HepG2 (cell line): ENCODE results near the gene PSMA7. TPM values are rescaled to one million over a fixed set of nuclear protein-coding genes. Genes with fewer than 3 reads are reported as not detected.

ENCODE experiments used
- ADNP ChIP-seq: sonication (generic); formaldehyde crosslinking; IDR thresholded peaks from 2 replicates; pipeline ENCODE4 v1.4.0; 2020; ENCODE audit warnings: missing genetic modification reagents
- AKNA ChIP-seq: sonication (generic); formaldehyde crosslinking; IDR thresholded peaks from 2 replicates; pipeline ENCODE4 v1.4.0; 2020; ENCODE audit warnings: missing genetic modification reagents, borderline replicate concordance
- ATF2 ChIP-seq: sonication (generic); formaldehyde crosslinking; IDR thresholded peaks from 2 replicates; pipeline ENCODE4 v1.4.0; 2020; ENCODE audit warnings: missing genetic modification reagents
- ELF3 ChIP-seq: IDR thresholded peaks from 2 replicates; pipeline ENCODE4 v1.6.1; 2016; ENCODE audit warnings: missing genetic modification reagents, missing compliant biosample characterization
- IKZF4 ChIP-seq: sonication (generic); formaldehyde crosslinking; IDR thresholded peaks from 2 replicates; pipeline ENCODE4 v1.5.1; 2020; ENCODE audit warnings: borderline replicate concordance, mild to moderate bottlenecking, low read depth, missing genetic modification reagents; ENCODE audit errors: not compliant biosample characterization
- MAZ ChIP-seq, 2 experiments: sonication (generic) in 1 of 2; formaldehyde crosslinking in 1 of 2; IDR thresholded peaks; 2 replicates each; pipeline versions ENCODE4 v1.5.0 to v1.6.1; 2012 to 2020; ENCODE audit warnings: low read depth in 2 of 2, mild to moderate bottlenecking in 2 of 2, borderline replicate concordance in 1 of 2, improper control_type of control experiment in 1 of 2, low read length in 1 of 2, missing genetic modification reagents in 1 of 2, moderate library complexity in 1 of 2
- PAX8 ChIP-seq: sonication (generic); formaldehyde crosslinking; IDR thresholded peaks from 2 replicates; pipeline ENCODE4 v1.8.0; 2022; ENCODE audit warnings: mild to moderate bottlenecking, missing genetic modification reagents, borderline replicate concordance
- REXO4 ChIP-seq: sonication (generic); formaldehyde crosslinking; IDR thresholded peaks from 2 replicates; pipeline ENCODE4 v1.8.0; 2022; ENCODE audit warnings: missing genetic modification reagents, mild to moderate bottlenecking, borderline replicate concordance
- ZBTB44 ChIP-seq: sonication (generic); formaldehyde crosslinking; IDR thresholded peaks from 2 replicates; pipeline ENCODE4 v1.4.0; 2020; ENCODE audit warnings: missing genetic modification reagents
- ZNF547 ChIP-seq: sonication (generic); formaldehyde crosslinking; IDR thresholded peaks from 2 replicates; pipeline ENCODE4 v1.5.1; 2020; ENCODE audit warnings: mild to moderate bottlenecking, missing genetic modification reagents
- ZNF609 ChIP-seq: sonication (generic); formaldehyde crosslinking; IDR thresholded peaks from 2 replicates; pipeline ENCODE4 v1.4.0; 2020; ENCODE audit warnings: mild to moderate bottlenecking, missing genetic modification reagents, borderline replicate concordance
- ZNF784 ChIP-seq: sonication (generic); formaldehyde crosslinking; IDR thresholded peaks from 2 replicates; pipeline ENCODE4 v1.5.1; 2020; ENCODE audit warnings: missing genetic modification reagents, mild to moderate bottlenecking, borderline replicate concordance
- polyA plus RNA-seq, 8 experiments: library from polyadenylated mRNA; depleted of rRNA in 3 of 8; stranded (reverse) in 7 of 8; unstranded in 1 of 8; fragments of >200 nt; fragmentation: Illumina TruSeq in 4 of 8; extraction: Trizol in 4 of 8; gene quantifications; 2 replicates each; pipeline versions ENCODE4 v1.2.1 to v1.2.3, GENCODE V29; 2011 to 2016; ENCODE audit warnings: low read depth in 4 of 8, missing spikeins in 1 of 8, mixed read lengths in 1 of 8; ENCODE audit not compliant: insufficient read depth in 1 of 8
- total RNA-seq, 5 experiments: library from RNA; depleted of rRNA; stranded (reverse); fragments of >200 nt; fragmentation: Illumina TruSeq; extraction: Trizol; gene quantifications; 2 replicates each; pipeline ENCODE4 v1.2.3, GENCODE V29; 2016; ENCODE audit warnings: low read depth in 1 of 5

The PSMA7 gene
- total and polyA plus RNA-seq, 2 of the 13 experiments (the other 11 are each of a cell fraction or from before 2014, with no cell fraction given), result 531 to 631 TPM

GRCh38 chr20:62143081-62143956, at the start of gene PSMA7, which contains the start of gene SS18L1 (continued):
- peak; percentile 45; the same call in 1 of the 2 replicates for TF ChIP-seq ZNF609 (CRISPR knock-in tag)
- TF ChIP-seq IKZF4 (CRISPR knock-in tag), result peak; percentile 95
- peak; percentile 78; the same call in 1 of the 2 replicates for TF ChIP-seq ZNF547 (CRISPR knock-in tag)
- TF ChIP-seq MAZ (IDR thresholded peaks at IDR 0.05; ENCODE audit: borderline replicate concordance, low read depth, low read length), result peak; percentile 68; the same call in 1 of the 2 replicates
- TF ChIP-seq MAZ (CRISPR knock-in tag; IDR thresholded peaks at IDR 0.05; ENCODE audit: low read depth), result peak; percentile 98
- no peak for TF ChIP-seq ATF2 (CRISPR knock-in tag)
- TF ChIP-seq ADNP (CRISPR knock-in tag), result no peak
- TF ChIP-seq AKNA, result no peak
- TF ChIP-seq REXO4 (CRISPR knock-in tag), result peak; percentile 80; the same call in 1 of the 2 replicates
- TF ChIP-seq ZNF784 (CRISPR knock-in tag), result peak; percentile 96
- TF ChIP-seq ELF3 (CRISPR knock-in tag), result peak; percentile 66
- peak; percentile 83 for TF ChIP-seq ZBTB44
- no peak for TF ChIP-seq PAX8 (CRISPR knock-in tag)
